NCI-H2081 (cell line): ENCODE measurements around the gene CEP350.
"Not testable (repeated sequence)": the region's sequence is repeated elsewhere in the genome, so short reads cannot be mapped to it uniquely, and the experiment has no call there.

Experiments
- DNase-seq, 2 experiments: peaks; one replicate each; lab custom pipeline; 2025; lab: John Stamatoyannopoulos, UW

Gene CEP350

DNA sequence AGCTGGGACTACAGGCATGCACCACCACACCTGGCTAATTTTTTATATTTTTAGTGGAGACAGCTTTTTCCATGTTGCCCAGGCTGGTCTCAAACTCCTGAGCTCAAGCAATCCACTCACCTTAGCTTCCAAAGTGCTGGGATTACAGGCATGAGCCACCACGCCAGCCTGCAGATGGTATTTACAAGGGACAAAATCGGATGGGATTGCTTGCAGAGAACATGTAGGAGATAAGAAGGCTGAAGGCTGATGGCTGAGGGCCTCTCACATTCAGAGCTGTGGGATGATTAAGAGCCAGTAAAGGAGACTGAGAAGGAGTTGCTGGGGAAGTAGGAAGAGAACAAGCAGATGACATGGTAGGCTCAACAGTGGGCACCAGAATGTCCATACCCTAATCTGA is 176.0 kb downstream of the CEP350 start:
- no peak for DNase-seq

DNA sequence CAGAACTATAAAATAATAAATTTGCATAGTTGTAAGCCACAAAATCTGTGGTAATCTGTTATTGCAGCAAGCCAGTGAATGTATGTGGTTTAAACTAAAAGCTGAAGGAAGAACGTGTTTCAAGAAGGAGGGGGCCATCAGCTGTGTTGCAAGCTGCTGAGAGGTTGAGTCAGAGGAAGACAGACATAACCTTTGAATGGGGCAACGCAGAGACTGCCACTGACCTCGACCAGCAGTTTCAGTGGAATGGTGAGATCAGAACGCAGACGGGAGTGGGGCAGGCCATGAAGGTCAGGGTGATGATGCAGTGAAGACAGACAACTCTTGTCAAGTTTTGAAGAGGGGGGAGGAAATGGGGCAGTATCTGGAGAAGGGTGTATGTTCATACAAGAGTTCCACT is 176.9 kb downstream of the CEP350 start:
- no peak for DNase-seq

GRCh38 chr1:180133193-180133592 is 178.6 kb downstream of the CEP350 start:
- DNase-seq = no peak

DNA sequence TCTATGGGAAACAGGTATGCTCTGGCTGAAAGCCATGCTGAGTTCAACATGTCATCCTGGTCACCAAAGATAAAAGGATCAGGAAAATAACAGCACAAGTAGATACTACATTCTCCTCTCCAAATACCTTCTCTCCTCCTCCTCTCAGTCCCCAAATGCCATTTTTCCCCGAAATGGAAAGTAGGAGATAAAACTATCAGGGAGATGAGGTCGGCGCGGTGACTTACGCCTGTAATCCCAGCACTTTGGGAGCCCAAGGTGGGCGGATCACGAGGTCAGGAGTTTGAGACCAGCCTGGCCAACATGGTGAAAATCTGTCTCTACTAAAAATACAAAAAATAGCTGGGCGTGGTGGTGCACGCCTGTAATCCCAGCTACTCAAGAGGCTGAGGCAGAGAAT is 179.1 kb downstream of the CEP350 start:
- not testable (repeated sequence) for DNase-seq

DNA sequence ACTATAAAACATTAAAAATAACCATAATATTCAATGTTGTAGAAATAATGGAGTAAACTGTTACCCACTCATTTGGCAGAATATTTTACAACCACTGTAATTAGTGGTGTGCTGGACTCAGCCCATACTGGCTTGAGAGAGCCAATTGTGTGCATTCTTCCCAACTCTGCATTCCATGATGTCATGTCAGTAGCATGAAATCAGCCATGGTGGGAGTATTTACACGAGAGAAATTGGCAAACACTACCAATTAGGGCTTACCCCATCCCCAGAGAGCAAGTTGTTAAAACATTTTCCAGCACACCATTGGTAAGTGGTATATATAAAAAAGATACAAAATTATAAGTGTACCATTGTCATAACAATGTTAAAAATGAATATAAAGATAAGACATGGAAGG is 180.9 kb downstream of the CEP350 start:
- DNase-seq = no peak

GRCh38 chr1:180136331-180136967 is 181.8 kb downstream of the CEP350 start:
- no peak for DNase-seq

- no peak for DNase-seq
These were observed 182.4 kb downstream of the CEP350 start for GRCh38 chr1:180136968-180137356.

DNA sequence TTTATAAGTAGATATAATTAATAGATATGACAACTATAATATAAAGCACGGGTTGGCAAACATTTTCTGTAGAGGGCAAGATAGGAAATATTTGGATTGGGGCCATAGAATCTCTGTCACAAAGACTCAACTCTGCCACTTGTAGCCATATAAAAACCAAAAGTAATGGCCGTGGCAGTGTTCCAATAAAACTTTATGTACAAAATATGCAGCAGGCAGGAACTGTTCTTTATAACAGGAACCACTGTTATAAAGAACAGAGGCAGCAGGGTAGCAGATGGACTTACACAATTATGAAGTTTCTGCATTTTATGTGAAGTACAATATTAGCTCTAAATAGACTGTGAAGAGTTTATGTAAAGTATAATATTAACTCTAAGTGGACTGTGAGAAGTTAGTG is 183.2 kb downstream of the CEP350 start:
- no peak for DNase-seq

DNA sequence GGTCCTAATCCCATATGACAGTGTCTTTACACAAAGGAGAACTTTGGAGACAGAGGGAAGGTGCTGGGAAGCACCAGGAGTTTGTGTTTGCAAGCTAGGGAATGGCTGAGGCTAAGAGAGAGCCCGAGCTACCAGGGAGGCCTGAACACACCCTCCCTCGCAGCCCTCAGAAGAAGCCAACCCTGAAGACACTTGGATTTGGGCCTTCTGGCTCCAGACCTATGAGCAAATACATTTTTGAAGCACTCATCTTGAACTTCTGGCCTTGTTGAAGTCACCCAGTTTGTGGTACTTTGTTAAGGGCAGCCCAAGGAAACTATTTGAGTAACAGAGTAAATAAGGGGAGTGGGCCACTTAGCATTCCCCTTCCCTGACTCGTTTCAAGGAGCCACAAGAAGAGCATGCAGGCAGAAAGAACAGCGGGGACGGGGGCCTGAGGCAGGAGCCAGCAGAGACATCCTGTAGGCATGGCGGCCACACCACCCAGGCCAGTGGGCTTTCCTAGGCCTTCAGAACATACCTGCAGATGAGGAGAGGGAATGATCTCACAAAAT is 186.8 kb downstream of the CEP350 start:
- no peak for DNase-seq

GRCh38 chr1:180143359-180143758 is 188.7 kb downstream of the CEP350 start:
- no peak for DNase-seq

DNA sequence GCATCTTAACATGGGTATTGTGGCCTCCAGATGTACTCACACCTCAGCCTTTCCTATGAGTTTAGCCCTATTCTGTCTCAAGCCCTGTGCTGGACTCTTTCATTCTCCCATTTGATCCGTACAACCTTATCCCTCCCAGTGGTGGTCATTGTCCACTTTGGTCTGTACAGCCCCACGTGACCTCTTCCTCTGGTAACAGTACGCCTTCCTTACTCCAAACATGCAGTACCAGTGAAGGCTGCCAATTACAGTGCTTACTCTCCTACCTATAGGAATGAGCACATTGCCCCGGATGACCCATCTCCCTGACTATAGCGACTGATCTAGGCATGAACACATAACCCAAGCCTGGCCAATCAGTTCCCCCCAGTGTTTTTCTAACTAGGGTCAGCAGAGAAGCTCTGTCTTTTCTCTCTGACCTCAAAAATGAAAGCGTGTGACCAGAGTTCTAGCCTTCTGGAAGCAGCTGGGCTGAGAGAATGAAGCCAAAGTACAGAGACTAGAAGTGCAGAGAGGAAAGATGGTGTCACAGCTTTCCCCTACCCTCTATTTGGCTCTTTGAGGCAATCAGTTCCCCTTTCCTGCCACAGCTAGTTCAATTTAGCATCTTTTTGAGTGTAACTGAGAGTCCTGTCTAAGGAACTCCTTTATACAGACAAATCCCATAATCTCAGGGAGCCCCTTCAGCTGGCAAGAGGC is 190.2 kb downstream of the CEP350 start:
- DNase-seq = no peak

- no peak for DNase-seq
These were observed 190.8 kb downstream of the CEP350 start for GRCh38 chr1:180145446-180145845.

DNA sequence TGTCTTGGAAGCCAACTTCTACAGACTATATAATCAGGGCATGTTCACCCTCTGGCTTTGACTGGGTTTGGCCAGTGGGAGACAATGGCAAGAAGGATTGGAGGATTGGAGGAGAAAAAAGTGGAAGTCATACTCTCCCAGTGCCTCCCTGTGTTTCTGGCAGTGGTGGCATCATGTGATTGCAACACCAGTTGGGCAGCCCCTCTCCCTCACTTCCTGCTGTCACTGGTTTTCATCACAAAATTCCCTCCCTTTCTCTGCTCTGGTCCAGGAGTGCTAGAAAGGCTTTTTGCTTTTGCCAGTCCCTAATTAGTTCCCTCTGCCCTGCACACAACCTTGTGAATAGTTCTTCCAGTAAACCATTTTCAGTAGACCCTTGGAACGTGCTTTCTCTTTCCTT is 196.4 kb downstream of the CEP350 start:
- DNase-seq = no peak

DNA sequence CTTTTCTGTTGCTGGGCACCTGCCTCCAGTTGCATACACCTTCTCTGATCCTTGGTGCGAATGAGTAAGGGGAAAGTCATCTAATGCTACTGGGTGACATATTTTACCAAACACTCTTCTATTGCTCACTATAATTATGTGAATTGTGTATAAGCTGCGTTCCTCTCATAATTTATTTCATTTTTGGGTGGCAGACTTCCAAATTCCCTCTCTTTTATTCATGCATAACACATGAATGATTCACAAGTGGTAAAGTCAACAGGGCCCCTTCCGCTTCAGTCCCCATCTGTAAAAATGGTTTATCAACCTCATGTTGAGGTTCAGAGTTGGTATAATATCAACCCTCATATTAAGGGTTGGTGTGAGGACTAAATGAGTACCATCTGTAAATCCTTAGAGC is 196.9 kb downstream of the CEP350 start:
- peak; percentile 68 to 88 for DNase-seq

DNA sequence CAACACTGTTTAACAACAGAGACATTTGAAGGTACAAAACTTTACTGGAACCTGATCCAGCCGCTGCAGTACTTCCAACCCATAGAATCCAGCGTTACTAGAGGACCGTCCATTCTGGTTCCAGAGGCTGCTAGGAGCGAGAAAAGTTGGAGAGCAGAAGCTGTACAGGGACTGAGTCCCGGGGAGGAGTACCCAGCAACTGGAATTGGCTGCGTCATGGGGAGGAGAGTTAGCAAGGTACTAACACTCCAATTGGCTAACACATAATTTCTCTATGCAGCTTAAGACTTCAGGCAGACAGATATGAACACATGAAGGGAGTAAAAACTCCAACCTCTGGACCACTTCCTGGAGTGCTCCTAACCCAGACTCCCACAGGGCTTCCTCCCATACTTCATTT is 198.0 kb downstream of the CEP350 start:
- DNase-seq = no peak

DNA sequence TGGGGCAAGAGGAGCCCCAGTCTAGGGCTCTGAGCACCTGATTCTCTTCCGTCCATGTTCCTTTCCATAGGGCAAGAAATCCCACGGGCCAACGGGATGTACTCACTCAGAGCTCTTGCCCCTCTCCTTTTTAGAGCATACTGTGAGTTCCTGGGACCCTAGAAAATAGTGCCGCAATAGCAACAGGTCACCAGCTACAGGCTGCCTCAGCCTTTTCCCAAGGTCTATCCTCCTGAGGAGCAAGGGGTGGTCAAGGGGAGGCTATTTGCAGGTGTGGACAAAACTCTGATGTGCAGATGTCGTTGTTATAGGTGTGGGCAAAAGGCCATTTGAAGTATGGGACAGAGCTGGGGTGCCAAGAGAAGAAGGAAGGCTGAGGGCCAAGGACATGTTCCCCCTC is 198.4 kb downstream of the CEP350 start:
- DNase-seq = no peak

DNA sequence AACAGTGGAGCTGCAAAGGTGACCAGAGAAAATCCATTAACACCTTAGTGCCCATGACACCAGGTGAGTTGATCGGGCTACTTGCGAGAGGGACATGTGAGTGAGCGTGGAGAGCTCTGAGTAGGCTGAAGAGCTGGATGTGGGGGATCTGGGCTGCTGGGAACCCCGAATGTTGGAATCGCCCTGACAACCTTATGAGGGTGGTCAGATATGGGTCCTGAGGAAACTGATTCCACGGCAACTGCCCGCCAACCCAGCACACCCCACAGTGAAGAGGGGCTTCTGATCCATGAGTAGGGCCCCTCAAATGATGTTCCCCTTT is 199.4 kb downstream of the CEP350 start:
- DNase-seq = no peak

GRCh38 chr1:180154325-180155181 is 199.9 kb downstream of the CEP350 start, which contains the start of gene QSOX1:
Gene QSOX1, plus strand, starts transcription at chr1:180154869. Its CDS starts 39 bp downstream, at chr1:180154908.
- peak; percentile 77 to 79 for DNase-seq

GRCh38 chr1:180155182-180155682 is 200.6 kb downstream of the CEP350 start:
- DNase-seq = no peak

DNA sequence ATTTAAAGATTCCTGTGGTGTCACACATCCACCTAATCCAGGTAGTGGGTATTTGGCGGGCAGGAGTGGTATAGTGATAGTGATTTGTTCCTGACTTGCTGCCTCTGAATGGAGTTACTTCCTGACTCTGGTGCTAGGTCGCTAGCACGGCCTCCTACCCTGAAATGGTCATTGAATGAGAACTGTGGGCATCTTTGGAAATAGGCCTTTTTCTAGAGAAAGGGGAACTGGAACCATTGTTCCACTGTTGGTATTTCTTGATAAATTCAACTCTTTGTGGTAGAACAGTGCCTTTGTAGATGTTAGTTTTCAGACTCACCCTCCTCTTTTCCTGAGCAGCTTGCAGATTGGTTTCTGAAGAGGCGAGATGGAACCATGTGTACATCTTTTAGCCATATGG is 201.6 kb downstream of the CEP350 start:
- DNase-seq = no peak

DNA sequence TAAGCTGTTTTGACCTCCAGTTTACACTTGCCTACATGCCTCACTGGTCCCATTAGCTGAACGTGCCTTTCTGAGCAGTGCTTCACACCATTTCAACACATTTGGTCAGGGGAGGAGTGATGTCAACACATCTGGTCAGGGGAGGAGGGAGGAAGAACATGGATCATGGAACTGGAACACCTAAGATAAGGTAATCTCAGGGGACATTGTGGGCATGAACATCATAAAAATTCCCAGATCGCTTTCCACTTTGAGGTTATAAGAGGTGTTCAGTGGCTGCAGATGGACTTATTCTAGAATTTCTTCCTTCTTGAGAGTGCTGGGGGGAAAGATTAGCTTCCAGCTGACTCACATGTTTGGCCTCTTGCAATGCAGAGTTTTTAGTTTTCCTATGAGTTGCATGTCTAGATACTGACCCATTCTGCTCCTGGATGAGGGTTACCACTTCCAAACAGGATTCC is 202.1 kb downstream of the CEP350 start:
- no peak for DNase-seq

DNA sequence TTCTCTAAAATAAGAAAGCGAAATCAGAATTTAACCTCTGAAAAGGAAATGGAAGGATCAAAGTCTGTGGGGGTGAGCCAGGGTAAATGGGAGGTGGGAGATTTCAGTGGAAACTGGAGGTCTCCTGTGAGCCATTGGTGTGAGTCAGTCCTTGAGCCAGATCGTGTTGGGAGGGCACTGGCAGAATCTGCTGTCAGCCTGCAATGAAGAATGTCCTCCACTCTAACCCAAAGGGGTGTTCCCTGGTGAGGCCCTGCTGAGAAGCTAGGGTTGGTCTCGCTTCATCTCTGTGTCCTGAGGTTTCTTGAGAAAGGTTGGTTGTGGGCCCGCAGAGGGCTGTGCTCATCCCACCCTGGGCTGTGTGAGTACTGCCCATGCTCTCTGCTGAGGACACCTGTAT is 202.5 kb downstream of the CEP350 start:
- no peak for DNase-seq
